SIG-M5 treated with dmso at 0.1 percent for 504 hours (cell line): Measurements from ENCODE around the gene S100A16.

ENCODE experiments used
- DNase-seq: peaks from one replicate; lab custom pipeline; 2025; ENCODE audit not compliant: unreplicated experiment; lab: John Stamatoyannopoulos, UW

S100A16 gene

DNA sequence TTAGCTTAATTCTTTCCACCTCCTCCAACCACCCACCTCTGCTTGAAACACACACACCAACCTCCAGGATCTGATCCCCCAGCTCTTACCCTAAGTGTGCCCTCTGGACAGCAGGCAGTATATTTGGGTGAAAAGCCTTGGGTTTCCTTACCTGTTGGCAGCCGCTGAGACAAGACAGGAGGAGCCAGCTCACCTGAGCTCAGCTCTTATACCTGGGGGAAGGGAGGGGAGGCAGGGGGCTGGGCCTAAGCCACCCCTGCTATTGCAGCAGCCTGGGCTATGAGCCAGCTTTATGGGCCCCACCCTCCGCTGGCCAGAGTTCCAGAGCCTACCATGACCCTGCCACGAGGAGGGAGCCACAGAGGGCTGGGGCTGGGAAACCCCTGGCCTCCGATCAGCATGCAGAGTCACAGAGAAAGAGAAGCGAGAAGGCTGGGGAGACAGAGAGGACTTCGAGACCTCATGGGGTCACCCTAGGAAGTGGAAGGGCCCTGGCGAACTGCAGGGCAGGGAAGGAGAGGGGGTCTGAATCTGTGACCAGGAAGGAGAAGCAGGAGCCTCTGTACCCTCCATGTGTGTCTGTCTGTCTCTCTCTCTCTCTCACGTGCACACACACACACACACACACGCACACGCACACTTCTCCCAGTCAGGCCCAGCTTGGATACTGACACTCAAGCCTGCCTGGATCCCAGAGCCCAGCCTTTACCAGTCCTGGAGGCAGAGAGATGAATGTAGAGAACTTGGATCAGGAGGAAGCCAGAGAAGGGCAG, 3.4 kb upstream of the S100A16 start, which contains the start of gene S100A14:
Gene S100A14 (minus strand): TSS at position 182 of the 773 bp plus-strand sequence. CDS start 467 bp downstream, outside the sequence.
- no peak for DNase-seq

DNA sequence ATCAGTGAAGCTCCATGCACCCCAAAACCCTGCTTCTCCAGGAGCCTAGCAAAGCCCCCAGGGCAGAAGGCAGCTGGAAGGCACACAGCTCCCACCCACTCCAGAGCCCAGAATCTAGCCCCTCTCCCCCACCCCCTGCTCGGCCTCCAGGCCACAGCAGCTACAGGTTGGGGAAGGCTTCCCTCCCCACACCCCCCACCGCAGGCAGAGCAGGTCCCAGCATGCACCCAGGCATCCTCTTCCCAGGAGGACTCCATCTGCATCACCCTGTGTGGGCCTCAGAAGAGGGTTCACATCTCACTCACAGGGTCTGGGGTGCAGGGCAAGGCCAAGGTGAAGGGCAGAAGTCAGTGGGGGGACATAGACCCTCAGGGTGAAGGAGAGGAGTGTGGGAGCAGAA, 2.5 kb upstream of the S100A16 start:
- no peak for DNase-seq

DNA sequence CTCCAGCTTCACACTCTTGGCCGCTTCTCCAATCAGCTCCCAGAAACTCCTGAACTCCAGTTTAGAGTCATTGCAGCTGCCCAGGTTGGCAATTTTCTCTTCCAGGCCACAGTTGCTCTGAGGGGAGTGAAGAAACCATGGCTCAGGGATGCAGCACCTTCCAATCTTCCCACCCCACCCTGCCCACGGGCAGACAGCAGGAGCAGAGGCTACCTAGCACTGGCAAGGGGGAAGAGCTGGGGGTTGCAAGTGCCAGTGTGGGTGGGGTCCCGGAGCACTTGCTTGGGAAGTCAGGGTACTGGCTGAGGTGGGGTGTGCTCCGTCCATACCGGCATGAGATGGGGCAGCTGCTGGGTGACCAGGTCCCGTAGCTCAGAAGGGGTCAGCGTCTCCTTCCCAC, 2.0 kb upstream of the S100A16 start:
- no peak for DNase-seq

DNA sequence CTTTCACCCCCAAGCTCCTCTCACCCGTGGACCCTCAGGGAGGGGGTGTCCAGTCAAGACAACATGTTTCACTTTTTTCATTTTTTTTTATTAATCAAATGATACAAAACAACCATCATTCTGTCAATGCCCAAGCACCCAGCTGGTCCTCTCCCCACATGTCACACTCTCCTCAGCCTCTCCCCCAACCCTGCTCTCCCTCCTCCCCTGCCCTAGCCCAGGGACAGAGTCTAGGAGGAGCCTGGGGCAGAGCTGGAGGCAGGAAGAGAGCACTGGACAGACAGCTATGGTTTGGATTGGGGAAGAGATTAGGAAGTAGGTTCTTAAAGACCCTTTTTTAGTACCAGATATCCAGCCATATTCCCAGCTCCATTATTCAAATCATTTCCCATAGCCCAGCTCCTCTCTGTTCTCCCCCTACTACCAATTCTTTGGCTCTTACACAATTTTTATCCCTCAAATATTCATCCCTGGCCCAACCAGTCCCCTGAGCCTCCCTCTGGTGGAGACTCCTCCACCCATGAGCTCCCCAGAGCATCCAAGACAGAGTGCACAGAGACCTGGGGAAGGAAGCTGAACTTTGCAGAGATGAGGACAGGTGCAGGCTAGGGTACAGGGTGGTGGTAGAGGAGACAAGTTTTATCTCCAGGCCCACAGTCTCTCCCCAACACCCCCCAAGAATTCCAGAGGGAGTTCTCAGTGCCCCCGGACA, 1.4 kb upstream of the S100A16 start:
- no peak for DNase-seq

DNA sequence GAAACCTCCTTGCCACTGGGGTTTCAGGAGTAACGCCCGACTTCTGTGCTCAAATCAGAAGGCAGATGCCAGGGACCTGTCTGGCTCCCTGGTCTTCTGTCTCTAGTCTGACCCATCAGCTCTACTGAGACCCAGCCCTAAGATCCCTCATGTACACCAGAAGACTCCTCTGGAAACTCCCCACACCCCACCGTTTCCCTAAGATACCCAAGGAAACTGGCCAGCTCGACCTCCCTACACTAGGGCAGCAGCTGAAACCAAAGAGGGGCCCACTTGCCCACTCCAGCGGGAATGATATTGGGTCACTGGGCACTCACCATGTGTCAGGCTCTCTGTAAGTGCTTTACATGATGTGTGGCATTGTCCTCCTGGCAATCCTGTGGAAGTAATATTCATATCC, 469 bp upstream of the S100A16 start:
- DNase-seq: no peak

DNA sequence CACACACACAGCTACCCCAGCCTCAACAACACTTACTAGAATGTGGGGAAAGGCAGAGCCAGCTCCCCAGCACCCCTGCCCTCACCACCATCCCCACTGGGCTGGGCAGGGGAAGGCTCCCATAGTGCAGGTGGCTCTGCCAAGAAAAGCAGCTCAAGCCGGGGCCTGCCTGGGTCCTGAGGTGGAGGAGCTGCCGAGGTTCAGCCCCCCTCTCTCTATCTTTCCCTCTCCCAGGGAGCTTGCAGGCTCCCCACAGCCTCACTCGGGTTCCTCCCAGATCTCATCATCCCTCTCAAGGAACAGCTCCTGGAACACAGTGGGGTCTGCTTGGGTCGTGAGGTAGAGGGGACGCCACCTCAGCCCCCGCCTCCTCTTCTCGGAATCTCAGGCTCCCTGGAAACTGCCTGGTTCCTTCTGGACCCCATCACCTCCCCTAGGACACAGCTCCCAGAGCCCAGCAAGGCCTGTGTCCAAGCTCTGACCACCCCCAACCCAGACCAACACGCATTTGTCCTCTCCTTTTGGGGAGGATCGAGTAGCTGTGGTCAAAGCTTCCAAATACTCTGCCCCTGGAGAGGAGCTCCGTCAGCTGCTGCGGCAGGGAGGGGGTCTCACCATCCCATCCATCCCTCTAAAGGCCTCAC, 704 bp downstream of the S100A16 start:
- DNase-seq: no peak

DNA sequence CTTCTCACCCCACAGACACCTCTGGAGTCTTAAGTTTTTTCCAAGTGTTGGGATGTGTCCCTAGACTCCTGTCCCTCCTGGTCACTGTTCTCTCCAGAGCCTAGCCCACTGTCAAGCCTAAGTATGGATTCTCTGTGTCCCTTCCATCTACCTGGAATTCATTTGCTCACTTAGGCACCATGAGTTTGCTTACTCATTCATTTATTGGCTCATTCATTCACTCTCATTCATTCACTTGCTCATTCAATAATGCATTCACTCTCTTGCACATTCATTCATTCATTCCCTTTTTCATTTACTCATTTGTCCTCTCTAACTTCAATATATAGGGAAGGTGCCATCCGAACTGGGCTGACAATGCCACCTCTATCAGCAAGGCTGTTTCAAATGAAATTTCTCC, 1.6 kb downstream of the S100A16 start:
- DNase-seq: no peak

DNA sequence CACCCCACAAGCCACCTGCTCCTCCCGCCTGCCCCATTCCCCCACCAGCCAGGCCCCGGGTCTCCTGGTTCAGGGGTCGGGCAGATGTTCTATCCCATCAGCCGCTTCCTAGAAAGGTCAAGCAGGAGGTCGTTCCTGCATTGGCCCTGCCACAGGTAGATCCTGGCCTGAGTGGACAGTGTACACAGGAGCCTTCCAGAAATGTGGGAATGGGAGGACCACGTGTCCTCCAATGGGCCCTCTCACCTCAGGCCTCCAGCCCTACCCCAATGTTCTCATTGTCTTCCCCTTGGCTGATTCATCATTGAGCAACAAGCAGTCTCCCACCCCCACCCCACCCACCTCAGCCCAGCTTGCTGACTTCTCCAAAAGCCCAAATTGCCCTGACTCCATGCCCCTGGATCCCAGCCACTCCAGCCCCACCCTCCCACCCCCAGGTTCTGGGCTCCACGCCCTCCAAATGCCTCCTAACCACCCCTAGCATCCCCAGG, 2.1 kb downstream of the S100A16 start:
- peak; percentile 45 for DNase-seq

DNA sequence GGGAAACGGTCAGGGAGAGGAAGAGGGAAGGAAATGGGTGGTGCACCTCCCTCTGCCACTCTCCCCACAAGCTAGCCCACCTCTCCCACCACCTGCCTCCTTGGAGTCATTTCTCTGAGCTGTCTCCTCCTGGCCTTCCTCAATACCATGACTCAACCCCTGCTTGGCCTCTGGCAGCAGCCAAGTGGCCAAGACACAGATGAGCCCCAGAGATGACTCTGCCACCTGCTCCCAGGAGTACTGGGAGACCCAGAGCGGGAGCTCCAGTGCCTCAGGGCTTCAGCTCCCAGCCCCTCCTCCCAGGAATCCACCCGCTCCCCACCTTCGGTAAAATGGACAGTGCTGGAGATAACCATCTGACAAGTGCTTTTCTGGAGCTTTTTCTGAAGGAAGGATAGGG, 2.6 kb downstream of the S100A16 start:
- no peak for DNase-seq

DNA sequence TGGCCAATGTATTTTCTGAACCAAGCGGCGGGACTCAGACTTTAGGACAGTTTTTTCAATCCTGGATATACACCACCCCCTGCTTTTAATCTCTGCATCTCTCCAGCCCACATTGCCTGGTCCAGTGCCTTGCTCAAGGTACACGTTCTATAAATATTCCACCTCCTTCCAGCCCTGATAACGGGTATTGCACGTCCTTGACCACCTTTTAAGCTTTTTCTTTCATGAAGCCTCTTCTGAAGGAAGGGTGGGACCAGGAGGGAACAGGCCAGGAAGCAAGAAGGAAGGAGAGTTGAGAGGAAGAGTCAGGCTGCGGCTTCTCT, 3.4 kb downstream of the S100A16 start:
- no peak for DNase-seq

DNA sequence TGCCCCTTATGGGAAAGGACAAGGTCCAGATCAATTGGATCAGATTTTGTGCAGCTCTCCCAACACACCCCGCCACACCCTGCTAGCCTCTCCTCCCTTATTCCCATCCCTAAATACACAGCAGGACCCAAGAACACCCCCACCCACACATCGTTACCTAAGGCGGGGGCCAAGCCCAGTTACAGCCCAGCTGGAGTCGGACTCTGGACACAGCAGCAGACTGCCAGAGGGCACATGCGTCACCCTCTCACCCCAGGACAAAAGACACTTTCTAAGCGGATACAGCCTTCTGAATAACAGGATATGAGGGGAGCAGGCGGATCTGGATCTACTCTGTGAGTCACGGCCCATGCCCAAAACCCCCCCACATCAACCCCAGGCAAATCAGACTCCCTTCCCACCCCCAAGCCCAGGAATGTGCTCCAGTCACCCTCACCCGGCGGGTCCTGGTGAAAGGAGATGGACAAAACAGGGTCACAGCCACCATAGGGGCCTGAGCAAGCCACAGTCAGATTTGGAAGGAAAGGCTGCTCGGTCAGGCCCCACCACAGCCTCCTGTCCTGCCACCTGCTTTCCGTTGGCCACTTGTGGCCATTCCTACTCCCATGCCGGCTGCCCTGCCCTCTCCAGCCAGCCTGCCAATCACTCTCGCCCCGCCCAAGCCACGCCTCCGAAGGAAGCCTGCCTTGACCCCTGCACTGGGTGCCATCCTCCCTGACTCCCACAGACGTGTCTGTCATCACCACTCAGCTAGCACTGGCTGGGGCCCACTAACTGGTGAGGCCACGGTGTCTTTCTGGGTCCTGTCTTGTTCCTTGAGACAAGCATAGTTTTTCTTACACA, 4.0 kb downstream of the S100A16 start:
- peak; percentile 68 for DNase-seq

DNA sequence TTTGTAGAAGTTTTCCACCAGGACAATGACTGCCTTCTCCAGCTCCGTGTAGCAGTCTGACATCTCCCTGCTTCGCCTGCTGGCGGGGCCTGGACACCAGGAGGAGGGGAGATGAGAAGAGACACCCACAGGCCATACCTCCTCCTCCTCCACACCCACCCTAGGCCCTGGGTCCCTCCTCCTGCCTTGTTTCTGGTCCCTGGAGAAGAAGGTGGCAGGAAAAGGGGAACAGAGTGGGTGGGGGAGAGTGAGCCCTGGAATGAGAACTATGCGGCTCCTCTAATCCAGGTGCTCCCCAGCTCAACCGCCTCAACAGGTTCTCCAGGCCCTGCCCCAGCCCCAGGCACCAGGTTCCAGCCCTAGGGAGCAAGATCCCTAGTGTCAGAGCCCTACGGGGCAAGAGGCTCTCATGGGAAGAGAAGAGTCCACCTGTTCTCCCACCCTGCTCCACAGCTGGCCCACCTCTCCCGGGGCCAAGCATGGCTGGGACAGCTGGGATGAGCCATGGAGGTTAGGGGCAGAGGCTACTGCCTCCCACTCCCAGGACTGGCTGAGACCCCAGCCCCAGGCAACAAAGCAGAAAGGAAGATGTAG, 4.8 kb downstream of the S100A16 start:
- DNase-seq: peak; percentile 52

DNA sequence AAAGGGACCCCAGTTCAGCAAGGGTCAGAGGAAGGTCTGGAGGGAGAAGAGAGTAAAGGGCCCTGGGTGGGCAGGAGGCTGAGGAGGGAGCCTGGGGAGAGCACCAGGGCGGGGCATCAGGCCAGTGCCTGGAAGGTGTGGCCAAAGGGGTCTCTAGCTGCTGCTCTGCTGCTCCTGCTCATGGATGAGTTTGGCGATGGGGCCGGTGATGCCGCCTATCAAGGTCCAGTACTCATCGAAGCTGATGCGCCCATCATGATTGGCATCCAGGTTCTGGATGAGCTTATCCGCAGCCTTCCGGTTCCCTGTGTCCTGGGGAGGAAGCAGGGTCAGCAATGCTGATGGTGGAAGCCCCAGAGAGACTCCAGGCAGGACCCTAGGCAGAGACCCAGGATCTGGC, 5.6 kb downstream of the S100A16 start:
- DNase-seq: no peak

DNA sequence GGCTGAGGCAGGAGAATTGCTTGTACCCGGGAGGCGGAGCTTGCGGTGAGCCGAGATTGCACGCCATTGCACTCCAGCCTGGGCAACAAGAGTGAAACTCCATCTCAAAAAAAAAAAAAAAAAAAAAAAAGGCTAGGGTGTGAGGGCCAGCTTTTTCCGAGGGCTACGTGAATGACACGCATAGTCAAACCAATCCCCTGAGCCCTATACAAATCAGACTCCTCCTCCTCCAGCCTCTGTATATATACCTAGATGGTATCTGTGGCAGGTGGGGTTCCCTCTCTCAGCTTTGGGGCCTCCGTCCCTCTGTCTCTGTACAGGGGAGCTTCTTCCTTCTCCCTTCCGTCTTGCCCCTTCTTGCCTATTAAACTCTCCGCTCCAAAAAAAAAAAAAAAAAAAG, 6.7 kb downstream of the S100A16 start:
- no peak for DNase-seq

DNA sequence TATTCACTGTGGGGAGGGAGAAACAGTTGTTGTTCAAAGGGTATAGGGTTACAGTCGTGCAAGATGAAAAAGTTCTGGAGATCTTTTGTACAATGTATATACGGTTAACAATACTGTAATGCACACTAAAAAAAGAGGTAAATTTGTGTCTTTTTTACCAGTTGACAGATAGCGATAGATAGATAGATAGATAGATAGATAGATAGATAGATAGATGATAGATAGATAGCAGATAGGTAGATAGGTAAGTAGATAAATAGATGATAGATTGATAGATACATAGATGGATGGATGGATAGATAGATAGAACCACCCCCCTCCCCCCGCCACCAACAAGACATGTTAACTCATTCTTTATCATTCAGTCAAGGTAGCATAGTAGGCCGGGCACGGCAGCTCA, 10.2 kb downstream of the S100A16 start:
- DNase-seq: no peak

DNA sequence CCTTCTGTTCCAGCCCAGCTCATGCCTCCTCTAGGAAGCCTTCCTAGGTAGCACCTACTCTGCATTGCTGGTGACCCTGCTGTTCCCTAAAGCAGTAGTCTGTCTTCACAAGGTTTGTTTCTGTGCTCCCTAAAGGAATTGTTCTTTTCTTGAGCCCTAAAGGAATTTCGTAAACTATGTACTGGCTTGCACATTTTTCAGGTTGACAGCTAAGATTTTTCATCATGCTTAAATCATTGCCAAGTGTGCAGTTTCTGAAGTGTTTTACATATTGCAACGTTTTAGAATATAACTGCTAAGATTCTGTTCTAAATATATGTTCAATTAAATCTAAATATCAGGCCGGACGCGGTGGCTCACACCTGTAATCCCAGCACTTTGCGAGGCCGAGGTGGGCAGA, 13.1 kb downstream of the S100A16 start:
- DNase-seq: no peak

DNA sequence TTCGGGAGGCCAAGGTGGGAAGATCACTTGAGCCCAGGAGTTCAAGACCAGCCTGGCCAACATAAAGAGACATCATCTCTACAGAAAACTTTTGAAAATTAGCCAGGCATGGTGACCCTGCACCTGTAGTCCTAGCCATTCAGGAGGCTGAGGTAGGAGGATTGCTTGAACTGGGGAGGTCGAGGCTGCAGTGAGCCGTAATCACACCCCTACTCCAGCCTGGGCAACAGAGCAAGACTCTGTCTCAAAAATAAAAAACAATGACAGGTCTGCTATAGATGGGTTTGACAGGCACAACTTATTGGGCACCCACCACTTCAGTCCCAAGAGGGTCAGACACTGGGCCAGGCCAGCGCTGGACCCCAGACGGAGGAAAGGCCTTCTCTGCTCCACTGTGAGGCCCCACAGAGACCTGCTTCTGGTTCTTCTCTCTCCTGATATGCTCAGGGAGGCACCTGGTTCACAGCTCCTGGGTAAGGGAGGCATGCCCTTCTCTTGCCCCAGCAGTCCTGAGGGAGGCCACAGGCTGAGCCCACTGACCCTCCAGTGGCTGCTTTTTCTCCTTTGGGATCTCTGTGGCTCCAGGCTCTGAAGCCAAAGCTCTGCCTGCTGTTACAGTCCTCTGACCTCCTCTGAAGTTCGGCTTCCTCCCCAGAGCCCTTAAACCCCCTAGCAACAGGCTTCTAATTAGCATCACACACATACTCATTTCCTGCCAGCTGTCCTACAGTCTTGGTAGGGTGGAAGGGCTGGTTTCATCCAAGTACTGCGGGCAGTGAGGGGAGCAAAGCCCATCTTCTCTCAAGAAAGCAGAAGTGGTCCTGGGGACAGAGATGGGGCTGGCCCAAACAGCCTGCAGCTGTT, 14.4 kb downstream of the S100A16 start:
- DNase-seq: peak; percentile 100

DNA sequence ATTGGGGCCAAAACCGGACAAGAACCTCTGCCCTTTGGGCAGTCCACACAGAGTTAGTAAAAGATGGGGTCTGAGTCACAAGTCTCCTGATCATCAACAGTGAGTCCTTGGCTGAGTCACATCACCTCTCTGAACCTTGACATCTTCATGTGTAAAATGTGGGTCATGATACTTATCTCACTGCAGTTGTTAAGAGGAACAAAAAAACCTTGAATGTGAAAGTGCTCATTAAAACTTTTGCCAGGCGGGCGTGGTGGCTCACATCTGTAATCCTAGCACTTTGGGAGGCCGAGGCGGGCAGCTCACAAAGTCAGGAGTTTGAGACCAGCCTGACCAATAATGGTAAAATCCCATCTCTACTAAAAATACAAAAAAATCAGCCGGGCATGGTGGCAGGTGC, 15.7 kb downstream of the S100A16 start:
- DNase-seq: peak; percentile 31

DNA sequence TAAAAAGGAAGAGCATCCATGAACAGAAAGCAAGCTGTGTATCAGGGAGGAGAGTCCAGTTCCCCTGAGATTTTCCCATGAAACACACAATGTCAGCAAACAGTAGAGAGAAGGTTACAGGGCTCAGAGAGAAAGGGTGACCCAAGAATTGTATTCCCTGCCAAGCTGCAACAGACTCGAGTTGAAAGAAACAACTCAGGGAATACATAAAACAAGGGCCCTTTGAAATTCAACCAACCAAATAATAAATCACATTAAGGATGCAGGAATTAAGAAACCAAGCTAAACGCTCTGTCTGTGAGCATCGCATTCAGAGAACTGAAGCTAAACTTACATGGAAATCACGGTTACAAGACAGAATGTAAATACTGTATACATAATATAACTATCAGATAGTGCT, 20.2 kb downstream of the S100A16 start:
- DNase-seq: no peak

DNA sequence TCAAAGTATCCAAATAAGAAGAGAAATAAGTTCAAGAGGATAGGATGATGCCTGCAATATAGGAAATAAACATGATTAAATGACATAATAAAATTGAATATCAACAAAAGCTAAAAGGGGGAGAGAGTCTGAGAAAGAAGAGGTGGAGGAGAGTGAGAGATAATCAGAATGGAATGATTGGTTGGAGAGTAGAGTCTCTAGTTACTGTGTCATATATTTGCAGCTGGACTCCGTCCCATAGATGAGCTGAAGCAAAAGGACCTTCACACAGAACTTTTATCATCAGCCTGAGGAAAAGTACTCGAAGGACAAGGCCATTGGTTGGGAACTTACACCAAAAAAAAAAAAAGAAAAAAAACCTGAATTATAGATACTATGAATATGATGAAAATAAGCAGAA, 24.5 kb downstream of the S100A16 start:
- no peak for DNase-seq
